ENCODE measurements around the gene ZNF213. TPM values are rescaled to one million over a fixed set of nuclear protein-coding genes. Genes with fewer than 3 reads are reported as not detected.

ZNF213 gene
- polyA plus RNA-seq, 1 donor (not counting 4 experiments of a cell fraction or from before 2014, with no cell fraction given): 0.51 TPM

- no peak for DNase-seq (ENCODE audit: low read depth, low spot score)
- Histone ChIP-seq H2AFZ (ENCODE audit: control insufficient read depth, low read length) (no peak overlapping the region), H3K9ac (ENCODE audit: control insufficient read depth, extremely low read depth, insufficient read depth, low read length) (peak overlapping the region; percentile 88), H3K27me3 (ENCODE audit: control insufficient read depth, extremely low read depth, insufficient read depth, low read length) (no peaks in the 10 kb centered on the region), H3K79me2 (ENCODE audit: control insufficient read depth, insufficient read depth, low read length) (no peaks in the 10 kb centered on the region), H3K4me2 (ENCODE audit: control insufficient read depth, extremely low read depth, insufficient read depth, low read depth, low read length) (peak overlapping the region; percentile 79), H3K4me3 (ENCODE audit: control insufficient read depth in 2 of 3, extremely low read depth in 1 of 3, insufficient read depth in 2 of 3, low read depth in 1 of 3, low read length in 3 of 3) (peak overlapping the region in 1 of 3 experiments; percentile 46), H3K36me3 (ENCODE audit: control insufficient read depth in 2 of 2, extremely low read depth in 1 of 2, insufficient read depth in 2 of 2, low read length in 2 of 2) (no peaks in the 10 kb centered on the region), H3K9me1 (ENCODE audit: control insufficient read depth, extremely low read depth, insufficient read depth, low read length) (no peaks in the 10 kb centered on the region), H3K27ac (ENCODE audit: control insufficient read depth, insufficient read depth, low read length) (no peak overlapping the region), H3K4me1 (ENCODE audit: control insufficient read depth, extremely low read depth, insufficient read depth, low read length) (peaks cover 7% of the 10 kb centered on the region), H4K20me1 (ENCODE audit: control insufficient read depth, extremely low read depth, insufficient read depth, low read length) (peaks cover 5% of the 10 kb centered on the region), H3K9me3 (ENCODE audit: control insufficient read depth, low read depth, low read length) (no peaks in the 10 kb centered on the region)
- FAIRE-seq: no peak
- dilution Hi-C loops (cut with MboI; ENCODE audit: extremely low pct_ligation_motif_present, low sequenced_read_pairs): no loop called here
- TF ChIP-seq, protein P1, sequence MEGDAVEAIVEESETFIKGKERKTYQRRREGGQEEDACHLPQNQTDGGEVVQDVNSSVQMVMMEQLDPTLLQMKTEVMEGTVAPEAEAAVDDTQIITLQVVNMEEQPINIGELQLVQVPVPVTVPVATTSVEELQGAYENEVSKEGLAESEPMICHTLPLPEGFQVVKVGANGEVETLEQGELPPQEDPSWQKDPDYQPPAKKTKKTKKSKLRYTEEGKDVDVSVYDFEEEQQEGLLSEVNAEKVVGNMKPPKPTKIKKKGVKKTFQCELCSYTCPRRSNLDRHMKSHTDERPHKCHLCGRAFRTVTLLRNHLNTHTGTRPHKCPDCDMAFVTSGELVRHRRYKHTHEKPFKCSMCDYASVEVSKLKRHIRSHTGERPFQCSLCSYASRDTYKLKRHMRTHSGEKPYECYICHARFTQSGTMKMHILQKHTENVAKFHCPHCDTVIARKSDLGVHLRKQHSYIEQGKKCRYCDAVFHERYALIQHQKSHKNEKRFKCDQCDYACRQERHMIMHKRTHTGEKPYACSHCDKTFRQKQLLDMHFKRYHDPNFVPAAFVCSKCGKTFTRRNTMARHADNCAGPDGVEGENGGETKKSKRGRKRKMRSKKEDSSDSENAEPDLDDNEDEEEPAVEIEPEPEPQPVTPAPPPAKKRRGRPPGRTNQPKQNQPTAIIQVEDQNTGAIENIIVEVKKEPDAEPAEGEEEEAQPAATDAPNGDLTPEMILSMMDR (optimal IDR thresholded peaks at IDR 0.05 in 1 of 3, IDR thresholded peaks at IDR 0.05 in 1 of 3, conservative IDR thresholded peaks at IDR 0.05 in 1 of 3; ENCODE audit: extremely low read depth in 1 of 3, insufficient read depth in 2 of 3, low read length in 3 of 3): no peak
- TF ChIP-seq EZH2 (IDR thresholded peaks at IDR 0.05; ENCODE audit: low read length): no peak
Measured at GRCh38 chr16:3149193-3149530, 14.3 kb downstream of the ZNF213 start.

DNA sequence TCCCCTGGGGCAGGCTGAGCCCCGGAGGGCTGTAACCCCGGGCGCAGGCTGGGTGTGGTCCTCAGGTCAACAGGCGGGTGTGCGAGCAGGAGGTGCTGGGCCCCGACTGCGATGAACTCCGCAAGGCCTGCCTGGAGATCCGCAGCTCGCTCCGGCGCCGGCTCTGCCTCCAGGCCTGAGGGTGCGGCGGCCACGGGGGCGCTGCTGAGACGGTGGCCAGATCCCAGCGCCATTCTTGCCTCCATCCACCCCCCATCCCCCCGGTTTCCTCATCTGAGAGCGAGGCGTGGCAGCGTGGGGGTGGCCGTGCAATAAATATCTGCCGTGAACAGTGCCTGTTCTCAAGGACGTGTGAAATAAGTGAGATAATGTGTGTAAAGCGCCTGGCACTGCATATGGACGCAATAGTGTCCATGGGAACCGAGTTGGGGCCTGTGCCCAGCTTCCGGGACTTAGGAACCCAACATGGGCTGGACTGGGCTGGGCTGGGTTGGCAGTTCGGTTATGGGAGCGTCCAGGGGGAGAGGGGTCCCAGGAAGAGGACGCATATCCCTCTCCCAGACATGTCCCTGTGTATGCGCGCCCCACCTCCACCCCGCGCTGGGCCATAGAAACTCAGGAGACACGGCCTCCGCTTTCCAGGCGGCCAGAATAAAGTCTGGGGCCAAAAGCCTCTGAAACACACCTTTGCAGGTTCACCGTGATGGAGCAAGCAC is 15.0 kb downstream of the ZNF213 start:
- H3K4me2 ChIP-seq (ENCODE audit: control insufficient read depth, extremely low read depth, insufficient read depth, low read depth, low read length): peak overlapping the region; percentile 79
- H3K27ac ChIP-seq (ENCODE audit: control insufficient read depth, insufficient read depth, low read length): peak overlapping the region; percentile 80
- H2AFZ ChIP-seq (ENCODE audit: control insufficient read depth, low read length): peak overlapping the region; percentile 35
- no peaks in the 10 kb centered on the region for H3K79me2 ChIP-seq (ENCODE audit: control insufficient read depth, insufficient read depth, low read length)
- H3K27me3 ChIP-seq (ENCODE audit: control insufficient read depth, extremely low read depth, insufficient read depth, low read length): no peaks in the 10 kb centered on the region
- TF ChIP-seq EZH2 (IDR thresholded peaks at IDR 0.05; ENCODE audit: low read length): no peak
- TF ChIP-seq, protein P1 (optimal IDR thresholded peaks at IDR 0.05 in 1 of 3, IDR thresholded peaks at IDR 0.05 in 1 of 3, conservative IDR thresholded peaks at IDR 0.05 in 1 of 3; ENCODE audit: extremely low read depth in 1 of 3, insufficient read depth in 2 of 3, low read length in 3 of 3): peak; percentile 33 to 78 (median 62)
- dilution Hi-C loops (cut with MboI; ENCODE audit: extremely low pct_ligation_motif_present, low sequenced_read_pairs): no loop called here
- H3K9ac ChIP-seq (ENCODE audit: control insufficient read depth, extremely low read depth, insufficient read depth, low read length): peak overlapping the region; percentile 88
- peaks cover 5% of the 10 kb centered on the region for H4K20me1 ChIP-seq (ENCODE audit: control insufficient read depth, extremely low read depth, insufficient read depth, low read length)
- no peaks in the 10 kb centered on the region for H3K9me3 ChIP-seq (ENCODE audit: control insufficient read depth, low read depth, low read length)
- FAIRE-seq (no peak), DNase-seq (ENCODE audit: low read depth, low spot score) (no peak)
- H3K36me3 ChIP-seq (ENCODE audit: control insufficient read depth in 2 of 2, extremely low read depth in 1 of 2, insufficient read depth in 2 of 2, low read length in 2 of 2): no peaks in the 10 kb centered on the region
- no peaks in the 10 kb centered on the region for H3K9me1 ChIP-seq (ENCODE audit: control insufficient read depth, extremely low read depth, insufficient read depth, low read length)
- peaks cover 7% of the 10 kb centered on the region for H3K4me1 ChIP-seq (ENCODE audit: control insufficient read depth, extremely low read depth, insufficient read depth, low read length)
- H3K4me3 ChIP-seq (ENCODE audit: control insufficient read depth in 2 of 3, extremely low read depth in 1 of 3, insufficient read depth in 2 of 3, low read depth in 1 of 3, low read length in 3 of 3): peak overlapping the region; percentile 46 to 69 (median 57)

All from keratinocyte (primary cell).